ENCODE data around the gene SLC12A9.

Gene SLC12A9

GRCh38 chr7:100897772-100898454, 45.4 kb downstream of the SLC12A9 start:
- peak; percentile 81 for DNase-seq

DNA sequence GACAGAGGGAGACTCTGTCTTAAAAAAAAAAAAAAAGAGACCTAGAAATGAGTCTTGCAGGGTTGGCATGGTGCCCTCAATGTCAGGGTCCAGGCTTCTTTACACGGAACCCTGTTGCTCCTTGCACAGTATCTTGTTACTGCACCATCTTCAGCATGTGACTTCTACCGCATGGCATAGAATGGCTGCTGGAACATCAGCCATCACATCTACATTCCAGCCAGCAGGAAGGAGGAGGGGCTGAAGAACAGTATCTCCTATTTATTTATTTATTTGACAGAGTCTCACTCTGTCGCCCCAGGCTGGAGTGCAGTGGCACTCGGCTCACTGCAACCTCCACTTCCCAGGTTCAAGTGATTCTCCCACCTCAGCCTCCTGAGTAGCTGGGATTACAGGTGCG, 46.9 kb downstream of the SLC12A9 start:
- no peak for DNase-seq

- DNase-seq = no peak
Measured at GRCh38 chr7:100900978-100901377, 48.5 kb downstream of the SLC12A9 start.

- no peak for DNase-seq
Measured at GRCh38 chr7:100901921-100902332, 49.4 kb downstream of the SLC12A9 start.

- no peak for DNase-seq
Measured at GRCh38 chr7:100902638-100903037, 50.1 kb downstream of the SLC12A9 start.

GRCh38 chr7:100908512-100908911, 56.0 kb downstream of the SLC12A9 start:
- DNase-seq = no peak

GRCh38 chr7:100910443-100910842, 57.9 kb downstream of the SLC12A9 start:
- peak; percentile 20 for DNase-seq

GRCh38 chr7:100911484-100911883, 59.0 kb downstream of the SLC12A9 start:
- no peak for DNase-seq

DNA sequence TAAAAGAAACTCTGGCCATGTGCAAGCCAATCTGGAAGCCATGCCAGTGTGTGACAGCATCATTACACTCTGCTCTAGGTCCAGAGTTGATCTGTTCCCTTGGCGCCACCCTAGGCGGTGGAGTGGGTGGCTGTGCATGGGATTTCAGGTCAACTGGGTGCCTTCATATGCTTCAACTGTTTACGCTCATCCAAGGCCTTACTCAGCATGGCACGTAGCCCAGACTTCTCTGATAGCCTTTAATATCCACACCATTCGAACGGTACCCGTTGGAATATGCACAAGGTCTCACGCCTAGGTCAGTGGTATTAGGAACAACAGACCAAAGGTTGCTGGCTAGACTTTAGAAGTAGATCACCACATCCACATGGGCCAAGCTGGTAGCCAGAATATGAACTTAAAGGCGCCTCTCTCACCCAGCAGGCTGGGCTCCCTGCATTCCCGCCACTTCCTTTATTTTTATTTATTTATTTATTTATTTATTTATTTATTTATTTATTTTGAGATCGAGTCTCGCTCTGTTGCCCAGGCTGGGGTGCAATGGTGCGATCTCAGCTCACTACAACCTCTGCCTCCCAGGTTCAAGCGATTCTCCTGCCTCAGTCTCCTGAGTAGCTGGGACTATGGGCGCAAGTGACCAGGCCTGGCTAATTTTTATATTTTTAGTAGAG, 61.8 kb downstream of the SLC12A9 start:
- no peak for DNase-seq

- DNase-seq = no peak
Measured at GRCh38 chr7:100914879-100915447, 62.5 kb downstream of the SLC12A9 start.
